IPS-15b (cell line): ENCODE results near the gene XCR1.

Experiments
- H3K27me3 ChIP-seq: one replicate; pipeline ENCODE4 v1.6.1; 2013; ENCODE audit warnings: low read length; ENCODE audit not compliant: control insufficient read depth, insufficient read depth
- H3K36me3 ChIP-seq: one replicate; pipeline ENCODE4 v1.6.1; 2013; ENCODE audit warnings: low read length; ENCODE audit not compliant: control insufficient read depth, insufficient read depth
- H3K4me1 ChIP-seq: one replicate; pipeline ENCODE4 v1.6.1; 2013; ENCODE audit warnings: mild to moderate bottlenecking, low read length; ENCODE audit not compliant: control insufficient read depth, insufficient read depth
- H3K4me3 ChIP-seq: one replicate; pipeline ENCODE4 v1.5.1; 2013; ENCODE audit warnings: low read depth, low read length
- H3K9ac ChIP-seq: one replicate; pipeline ENCODE4 v1.6.1; 2013; ENCODE audit warnings: low read depth, mild to moderate bottlenecking, low read length
- H3K9me3 ChIP-seq: one replicate; pipeline ENCODE4 v1.6.1; 2013; ENCODE audit warnings: mild to moderate bottlenecking, low read length; ENCODE audit not compliant: control insufficient read depth, insufficient read depth

Gene XCR1

DNA sequence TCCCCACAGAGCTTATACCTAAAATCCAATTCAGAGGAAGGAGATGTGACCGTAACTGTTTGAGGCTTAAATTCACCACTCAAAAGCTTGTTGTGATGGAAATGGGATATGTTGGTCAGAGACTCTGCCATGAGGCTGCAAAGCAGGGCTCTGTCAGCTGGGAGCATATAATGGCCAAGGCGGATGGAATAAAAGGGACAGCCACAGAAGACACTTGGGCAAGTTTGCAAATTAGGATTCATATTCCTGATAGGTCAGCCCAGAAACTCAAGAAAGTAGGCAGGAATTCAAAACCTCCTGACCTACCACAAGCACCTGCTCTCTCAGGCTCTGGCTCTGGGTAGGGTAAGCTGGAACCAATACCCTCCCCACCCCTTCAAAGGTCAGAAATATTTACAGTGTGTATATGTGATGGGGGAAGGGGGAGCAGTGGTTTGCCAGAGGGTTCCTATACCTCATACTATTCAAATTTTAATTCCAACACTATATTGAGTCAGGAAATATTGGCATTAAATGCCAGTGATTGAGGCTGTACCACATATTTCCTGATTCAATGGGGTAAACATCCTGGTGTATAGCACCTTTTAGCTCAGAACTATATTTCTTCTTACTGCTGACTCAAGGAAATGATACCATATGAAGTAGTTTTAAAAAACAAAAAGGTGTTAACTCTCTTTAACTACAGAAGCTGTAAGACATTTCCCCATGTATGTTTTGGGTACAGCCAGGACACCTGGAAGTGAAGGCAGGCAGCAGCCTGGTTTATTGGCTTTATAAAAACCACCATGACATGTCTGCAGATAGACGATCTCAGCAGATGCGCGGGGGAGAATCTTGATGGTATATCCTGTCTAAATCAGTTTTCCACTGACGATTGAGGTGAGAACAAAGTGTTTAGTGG lies 50.8 kb downstream of the XCR1 start:
- H3K4me1 ChIP-seq = no peaks in the 10 kb centered on the region
- H3K9ac ChIP-seq = no peak overlapping the region
- peaks cover 15% of the 10 kb centered on the region for H3K36me3 ChIP-seq
- H3K9me3 ChIP-seq = no peaks in the 10 kb centered on the region
- no peak overlapping the region for H3K4me3 ChIP-seq
- no peaks in the 10 kb centered on the region for H3K27me3 ChIP-seq

DNA sequence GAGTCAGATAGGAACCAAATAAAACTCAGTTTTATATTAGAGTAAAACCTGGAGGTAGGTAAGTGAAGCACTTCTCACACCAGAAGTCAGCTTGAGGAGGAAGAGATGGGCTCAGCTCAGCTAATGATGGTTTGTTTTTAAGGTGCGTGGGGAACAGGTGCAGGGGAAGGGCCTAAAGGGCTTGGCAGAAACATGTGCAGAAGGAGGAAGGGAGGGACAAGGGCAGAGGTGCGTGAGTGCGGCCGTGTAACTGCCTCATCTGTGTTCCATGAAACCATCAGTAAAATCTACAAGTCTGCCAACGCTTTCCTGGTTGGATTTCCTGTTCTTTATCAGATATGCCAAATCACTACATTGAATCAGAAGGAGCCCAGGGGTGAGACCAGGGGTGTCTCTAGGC lies 51.6 kb downstream of the XCR1 start:
- Histone ChIP-seq H3K9ac (no peak overlapping the region), H3K27me3 (no peaks in the 10 kb centered on the region), H3K4me3 (no peak overlapping the region), H3K36me3 (peaks cover 9% of the 10 kb centered on the region), H3K9me3 (no peaks in the 10 kb centered on the region), H3K4me1 (no peaks in the 10 kb centered on the region)

DNA sequence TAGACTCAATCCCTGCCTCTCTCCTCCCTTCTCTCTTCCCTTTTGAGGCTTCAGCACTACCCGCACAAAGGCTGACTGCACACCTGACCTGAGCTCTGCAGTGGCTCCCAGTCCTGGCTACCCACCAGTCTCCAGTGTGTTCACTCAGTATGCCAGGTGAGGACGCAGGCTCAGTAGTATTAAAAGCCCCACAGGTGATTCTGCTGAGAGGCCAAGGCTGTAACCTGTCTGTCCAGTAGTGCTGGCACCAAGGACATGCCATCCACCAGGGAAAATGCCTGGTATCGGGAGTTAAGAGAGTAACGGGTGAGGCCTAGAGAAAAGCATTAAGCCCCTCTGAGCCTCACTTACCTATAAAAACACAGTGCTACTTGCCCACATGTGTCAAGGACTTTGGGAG lies 52.6 kb downstream of the XCR1 start:
- Histone ChIP-seq H3K4me1 (no peaks in the 10 kb centered on the region), H3K36me3 (peaks cover 10% of the 10 kb centered on the region), H3K9me3 (no peaks in the 10 kb centered on the region), H3K4me3 (no peak overlapping the region), H3K27me3 (no peaks in the 10 kb centered on the region), H3K9ac (no peak overlapping the region)

DNA sequence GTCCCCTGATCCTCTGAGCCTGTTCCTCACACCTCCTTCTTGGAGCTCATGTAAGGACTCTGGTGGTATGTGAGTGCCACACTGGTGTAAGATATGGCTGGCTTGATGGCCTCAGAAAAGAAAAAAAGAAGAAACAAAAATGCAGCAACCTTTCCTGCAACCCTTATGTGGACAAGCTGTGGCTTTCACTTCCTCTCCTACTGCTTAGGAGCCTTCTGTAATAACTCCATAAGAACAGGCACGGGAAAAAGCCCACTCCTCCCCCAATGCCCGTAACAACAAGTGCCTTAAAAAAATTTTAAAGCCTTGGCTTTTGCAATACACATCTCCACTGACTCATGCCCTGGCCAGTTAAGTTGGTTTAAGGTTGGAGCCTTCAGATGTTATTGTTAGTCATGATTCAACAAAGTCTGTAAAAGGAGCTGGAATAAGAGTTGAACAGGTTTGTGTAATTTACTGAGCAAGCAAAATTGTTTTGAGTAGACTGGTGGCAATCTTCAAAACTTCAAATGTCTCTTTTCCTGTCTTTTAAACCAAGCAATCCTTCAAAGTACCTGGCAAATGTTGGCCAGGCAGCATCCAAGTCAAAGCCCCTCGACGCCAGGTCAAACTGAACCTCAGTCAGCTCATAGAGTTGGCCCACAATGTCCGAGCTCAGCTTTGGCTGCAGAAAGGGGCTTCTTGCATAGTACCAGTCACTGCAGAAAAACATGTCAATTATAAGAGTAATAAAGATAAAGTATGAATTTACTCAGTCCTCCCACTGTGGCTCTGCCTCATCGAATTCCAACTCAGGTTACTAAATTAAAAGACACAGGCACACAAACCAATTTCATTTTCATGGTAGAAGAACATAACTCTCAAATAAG lies 54.5 kb downstream of the XCR1 start:
- H3K36me3 ChIP-seq = peaks cover 7% of the 10 kb centered on the region
- H3K4me1 ChIP-seq = no peaks in the 10 kb centered on the region
- no peak overlapping the region for H3K9ac ChIP-seq
- H3K9me3 ChIP-seq = no peaks in the 10 kb centered on the region
- no peaks in the 10 kb centered on the region for H3K27me3 ChIP-seq
- H3K4me3 ChIP-seq = no peak overlapping the region

- H3K9me3 ChIP-seq = no peaks in the 10 kb centered on the region
- peaks cover 32% of the 10 kb centered on the region for H3K36me3 ChIP-seq
- H3K4me1 ChIP-seq = no peaks in the 10 kb centered on the region
- H3K4me3 ChIP-seq = no peak overlapping the region
- H3K27me3 ChIP-seq = no peaks in the 10 kb centered on the region
- H3K9ac ChIP-seq = no peak overlapping the region
Observed at GRCh38 chr3:45969953-45970352, 57.3 kb downstream of the XCR1 start.

DNA sequence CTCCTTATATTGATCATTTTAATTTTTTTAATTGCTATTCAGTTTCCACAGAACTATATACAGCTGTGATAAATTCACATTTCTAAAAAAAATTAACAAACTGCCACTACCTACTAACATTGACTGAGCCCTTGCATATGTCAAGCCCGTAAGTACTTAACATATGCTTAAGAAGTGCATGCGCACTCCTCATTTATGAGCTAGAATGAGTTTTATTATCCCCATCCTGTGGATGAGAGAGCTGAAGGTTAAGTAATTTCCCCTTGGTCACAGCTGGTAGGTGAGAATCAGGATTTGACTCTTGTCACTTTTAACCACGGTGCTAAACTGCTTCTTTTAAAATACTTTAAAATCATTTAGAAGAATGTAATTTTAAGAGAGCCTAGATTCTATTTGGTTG lies 58.2 kb downstream of the XCR1 start:
- no peaks in the 10 kb centered on the region for H3K27me3 ChIP-seq
- no peaks in the 10 kb centered on the region for H3K9me3 ChIP-seq
- H3K36me3 ChIP-seq = peaks cover 38% of the 10 kb centered on the region
- no peak overlapping the region for H3K9ac ChIP-seq
- H3K4me1 ChIP-seq = no peaks in the 10 kb centered on the region
- no peak overlapping the region for H3K4me3 ChIP-seq

DNA sequence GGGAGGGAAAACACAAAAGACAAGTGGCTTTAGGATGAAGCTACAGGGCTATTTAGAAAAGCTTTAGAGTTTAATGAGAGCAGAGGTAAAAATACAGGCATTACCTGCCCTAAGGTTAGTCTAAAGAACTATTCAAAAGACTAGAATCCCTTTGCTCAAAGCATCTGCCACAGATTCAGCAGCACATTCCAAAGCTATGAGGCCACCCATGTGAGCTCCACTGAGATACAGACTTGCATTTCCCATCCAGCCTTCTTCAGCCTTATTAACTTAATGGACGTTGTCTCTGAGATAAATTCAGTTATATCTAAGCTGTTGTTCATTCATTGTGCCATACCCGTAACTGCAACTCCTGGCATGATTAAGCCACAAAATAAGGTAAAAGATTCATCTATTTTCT lies 58.6 kb downstream of the XCR1 start:
- Histone ChIP-seq H3K27me3 (no peaks in the 10 kb centered on the region), H3K9me3 (no peaks in the 10 kb centered on the region), H3K4me3 (no peak overlapping the region), H3K4me1 (no peaks in the 10 kb centered on the region), H3K36me3 (peaks cover 42% of the 10 kb centered on the region), H3K9ac (no peak overlapping the region)

DNA sequence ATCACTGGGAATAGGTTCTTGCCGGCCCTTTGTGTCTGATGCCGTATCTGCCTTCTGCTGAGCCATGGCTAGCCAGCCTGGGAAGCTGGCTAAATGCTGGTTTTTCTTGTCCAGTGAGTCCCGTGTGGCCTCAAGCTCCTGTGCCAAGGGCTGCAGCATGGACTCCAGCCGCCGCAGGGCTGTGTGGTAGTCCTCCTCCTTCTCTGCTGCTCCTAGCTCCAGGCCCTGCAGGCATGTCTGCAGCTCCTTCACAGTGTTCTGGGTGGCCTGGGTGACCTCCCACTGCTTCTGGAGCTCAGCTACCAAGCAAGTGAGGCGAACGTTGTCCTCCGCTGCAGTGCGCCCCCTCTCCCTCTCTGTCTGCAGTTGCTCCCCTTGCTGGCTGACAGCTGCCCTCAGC lies 59.1 kb downstream of the XCR1 start:
- no peaks in the 10 kb centered on the region for H3K4me1 ChIP-seq
- H3K36me3 ChIP-seq = peaks cover 48% of the 10 kb centered on the region
- no peaks in the 10 kb centered on the region for H3K9me3 ChIP-seq

DNA sequence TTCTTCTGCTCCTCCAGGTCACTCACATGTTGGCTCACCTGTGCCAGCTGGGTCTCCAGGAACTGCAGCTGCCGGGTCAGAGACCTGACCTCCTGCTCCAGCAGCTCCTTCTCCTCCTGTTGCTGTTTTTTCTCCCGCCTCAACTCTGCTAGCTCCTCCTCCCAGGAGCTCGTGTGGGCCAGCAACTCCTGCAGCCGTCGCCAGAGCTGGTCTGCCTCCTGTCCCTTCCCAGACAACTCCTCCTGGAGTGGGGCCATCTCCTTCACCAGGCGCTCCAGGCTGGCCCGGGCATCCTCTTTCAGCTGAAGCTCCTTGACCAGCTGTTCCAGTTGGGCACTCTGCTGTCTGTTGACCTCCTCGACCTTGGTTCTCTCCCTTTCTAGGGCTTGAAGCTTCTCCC lies 59.6 kb downstream of the XCR1 start:
- Histone ChIP-seq H3K4me1 (no peaks in the 10 kb centered on the region), H3K27me3 (no peaks in the 10 kb centered on the region), H3K4me3 (no peak overlapping the region), H3K9me3 (no peaks in the 10 kb centered on the region), H3K9ac (no peak overlapping the region), H3K36me3 (peaks cover 50% of the 10 kb centered on the region)

More for the DNA sequence above, 59.1 kb downstream of the XCR1 start:
- H3K4me3 ChIP-seq = no peak overlapping the region
- no peak overlapping the region for H3K9ac ChIP-seq
- no peaks in the 10 kb centered on the region for H3K27me3 ChIP-seq
